Renal pelvis (tissue), 12 donors: Measurements from ENCODE around the gene SENP5. TPM values are rescaled to one million over a fixed set of nuclear protein-coding genes. Genes with fewer than 3 reads are reported as not detected.
"Not testable (repeated sequence)": the region's sequence is repeated elsewhere in the genome, so short reads cannot be mapped to it uniquely, and the experiment has no call there.

Experiments
- DNase-seq: peaks from one replicate; pipeline ENCODE4 v3.0.0-alpha.2; 2013
- long read RNA-seq, 16 experiments: transcript quantifications; one replicate each; lab custom pipeline, GENCODE V29; 2026
- polyA plus RNA-seq, 3 donors: library from polyadenylated mRNA; unstranded; fragments of 120-200 nt; gene quantifications; one replicate each; pipeline ENCODE4 v1.2.1, GENCODE V29; 2013; ENCODE audit not compliant: insufficient read length in 3 of 3

Gene SENP5, protein sequence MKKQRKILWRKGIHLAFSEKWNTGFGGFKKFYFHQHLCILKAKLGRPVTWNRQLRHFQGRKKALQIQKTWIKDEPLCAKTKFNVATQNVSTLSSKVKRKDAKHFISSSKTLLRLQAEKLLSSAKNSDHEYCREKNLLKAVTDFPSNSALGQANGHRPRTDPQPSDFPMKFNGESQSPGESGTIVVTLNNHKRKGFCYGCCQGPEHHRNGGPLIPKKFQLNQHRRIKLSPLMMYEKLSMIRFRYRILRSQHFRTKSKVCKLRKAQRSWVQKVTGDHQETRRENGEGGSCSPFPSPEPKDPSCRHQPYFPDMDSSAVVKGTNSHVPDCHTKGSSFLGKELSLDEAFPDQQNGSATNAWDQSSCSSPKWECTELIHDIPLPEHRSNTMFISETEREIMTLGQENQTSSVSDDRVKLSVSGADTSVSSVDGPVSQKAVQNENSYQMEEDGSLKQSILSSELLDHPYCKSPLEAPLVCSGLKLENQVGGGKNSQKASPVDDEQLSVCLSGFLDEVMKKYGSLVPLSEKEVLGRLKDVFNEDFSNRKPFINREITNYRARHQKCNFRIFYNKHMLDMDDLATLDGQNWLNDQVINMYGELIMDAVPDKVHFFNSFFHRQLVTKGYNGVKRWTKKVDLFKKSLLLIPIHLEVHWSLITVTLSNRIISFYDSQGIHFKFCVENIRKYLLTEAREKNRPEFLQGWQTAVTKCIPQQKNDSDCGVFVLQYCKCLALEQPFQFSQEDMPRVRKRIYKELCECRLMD
- polyA plus RNA-seq, result 10 to 100 TPM; 18.6 to 34.7 (median 32.6) TPM
- long read RNA-seq, donor 1, full-length matches to known transcripts, result 1 of 1 reads
- long read RNA-seq, donor 1, partial matches to known transcripts, result 0 of 1 reads
- long read RNA-seq, donor 1, other reads (novel, unspliced or antisense), result 0 of 1 reads
- long read RNA-seq, donor 2, partial matches to known transcripts, result 0 of 1 reads
- long read RNA-seq, donor 2, other reads (novel, unspliced or antisense), result 0 of 1 reads
- long read RNA-seq, donor 3, full-length matches to known transcripts, result 1 of 18 reads
- long read RNA-seq, donor 3, partial matches to known transcripts, result 17 of 18 reads
- long read RNA-seq, donor 3, other reads (novel, unspliced or antisense), result 0 of 18 reads
- long read RNA-seq, donor 4, full-length matches to known transcripts, result 2 of 2 reads
- long read RNA-seq, donor 4, partial matches to known transcripts, result 0 of 2 reads
- long read RNA-seq, donor 4, other reads (novel, unspliced or antisense), result 0 of 2 reads
- long read RNA-seq, donor 5, partial matches to known transcripts, result 5 of 5 reads
- long read RNA-seq, donor 5, other reads (novel, unspliced or antisense), result 0 of 5 reads
- long read RNA-seq, donor 6, full-length matches to known transcripts, result 2 of 10 reads
- long read RNA-seq, donor 6, partial matches to known transcripts, result 8 of 10 reads
- long read RNA-seq, donor 6, other reads (novel, unspliced or antisense), result 0 of 10 reads
- long read RNA-seq, donor 7, full-length matches to known transcripts, result 3 of 11 reads
- long read RNA-seq, donor 7, partial matches to known transcripts, result 8 of 11 reads
- long read RNA-seq, donor 7, other reads (novel, unspliced or antisense), result 0 of 11 reads
- long read RNA-seq, donor 8, full-length matches to known transcripts, result 2 of 2 reads
- long read RNA-seq, donor 8, partial matches to known transcripts, result 0 of 2 reads
- long read RNA-seq, donor 8, other reads (novel, unspliced or antisense), result 0 of 2 reads
- long read RNA-seq, donor 9, partial matches to known transcripts, result 0 of 1 reads
- long read RNA-seq, donor 9, other reads (novel, unspliced or antisense), result 0 of 1 reads
- long read RNA-seq, donor 10, full-length matches to known transcripts, result 3 of 8 reads
- long read RNA-seq, donor 10, partial matches to known transcripts, result 5 of 8 reads
- long read RNA-seq, donor 10, other reads (novel, unspliced or antisense), result 0 of 8 reads
- long read RNA-seq, donor 11, partial matches to known transcripts, result 5 of 9 reads
- long read RNA-seq, donor 11, other reads (novel, unspliced or antisense), result 0 of 9 reads
- long read RNA-seq, donor 12, full-length matches to known transcripts, result 6 of 16 reads
- long read RNA-seq, donor 12, partial matches to known transcripts, result 10 of 16 reads
- long read RNA-seq, donor 12, other reads (novel, unspliced or antisense), result 0 of 16 reads
- long read RNA-seq, donor 13, full-length matches to known transcripts, result 3 of 3 reads
- long read RNA-seq, donor 13, partial matches to known transcripts, result 0 of 3 reads
- long read RNA-seq, donor 13, other reads (novel, unspliced or antisense), result 0 of 3 reads
- long read RNA-seq, donor 14, result 0 reads
- long read RNA-seq, donor 15, partial matches to known transcripts, result 0 of 2 reads
- long read RNA-seq, donor 15, other reads (novel, unspliced or antisense), result 0 of 2 reads
- long read RNA-seq, donor 16, partial matches to known transcripts, result 9 of 9 reads
- long read RNA-seq, donor 16, other reads (novel, unspliced or antisense), result 0 of 9 reads

DNA sequence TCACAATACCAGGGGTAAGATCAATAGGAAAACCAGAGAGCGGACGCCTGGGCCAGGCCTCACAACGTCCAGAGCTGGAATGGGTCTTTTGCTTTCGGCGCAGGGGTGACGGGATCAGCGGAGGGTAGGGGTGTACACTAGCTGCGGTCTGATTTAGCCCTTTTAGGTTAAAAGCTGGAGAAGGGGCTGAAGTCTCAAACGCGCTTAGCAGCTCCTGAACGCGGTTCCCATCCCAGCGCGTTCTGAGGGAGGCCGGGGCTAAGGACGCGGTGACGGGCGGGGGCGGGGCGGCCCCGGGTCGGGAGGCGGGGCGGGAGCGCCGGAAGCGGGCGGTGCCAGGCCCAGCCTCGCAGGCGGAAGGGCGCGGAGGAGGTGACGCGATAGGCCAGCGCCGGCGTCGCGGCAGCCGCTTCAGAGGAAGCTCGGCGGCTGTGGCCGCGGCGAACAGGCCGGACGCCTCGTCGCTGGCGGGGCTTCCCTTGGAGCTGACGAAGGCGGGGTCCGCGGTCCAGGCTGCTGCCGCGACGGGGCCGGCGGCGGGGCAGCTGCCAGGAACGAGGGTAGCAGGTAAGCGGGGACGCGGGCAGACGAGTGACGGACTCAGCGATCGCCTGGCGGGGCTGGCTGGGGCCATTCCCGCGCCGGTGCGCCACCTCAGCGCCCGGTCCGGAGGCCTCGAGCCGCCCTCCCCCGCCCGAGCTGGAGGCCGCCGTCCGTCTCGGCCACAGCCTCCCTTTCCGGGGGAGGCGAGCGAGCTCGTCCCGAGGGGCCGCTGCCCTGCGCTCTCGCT is at the start of gene SENP5:
Gene SENP5, plus strand, starts transcription at position 414 of the 790 bp plus-strand sequence. CDS start 17,262 bp downstream, outside the sequence.
- peak; percentile 92 for DNase-seq

DNA sequence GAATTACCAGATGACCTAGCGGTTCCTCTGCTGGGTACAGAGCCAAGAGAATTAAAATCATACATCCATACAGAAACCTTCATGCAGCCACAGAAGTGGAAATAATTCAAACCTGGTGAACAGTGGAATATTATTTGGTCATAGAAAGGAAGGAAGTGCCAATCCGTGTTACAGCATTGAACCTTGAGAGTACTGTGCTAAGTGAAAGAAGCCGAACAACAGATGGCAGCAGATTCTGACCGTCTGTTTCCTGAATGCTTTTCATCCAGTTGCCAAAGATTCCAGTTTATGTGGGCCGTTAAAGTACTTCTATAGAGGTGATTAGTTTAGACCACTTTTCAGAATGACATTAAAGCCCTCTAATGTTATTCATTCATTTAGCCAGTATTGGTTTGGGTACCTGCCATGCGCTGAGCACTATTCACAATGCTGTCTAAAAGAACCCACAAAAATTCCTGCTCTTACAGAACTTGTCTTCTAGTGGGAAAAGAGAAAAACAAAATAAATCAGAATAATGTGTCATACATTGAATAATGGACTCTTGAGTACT is 45.8 kb upstream of the SENP5 start:
- no peak for DNase-seq

- DNase-seq, result not testable (repeated sequence)
Measured at GRCh38 chr3:196829651-196830050, 38.1 kb upstream of the SENP5 start.

- DNase-seq, result peak; percentile 40
Measured at GRCh38 chr3:196835086-196835485, 32.6 kb upstream of the SENP5 start.

- not testable (repeated sequence) for DNase-seq
Measured at GRCh38 chr3:196836626-196837025, 31.1 kb upstream of the SENP5 start.

DNA sequence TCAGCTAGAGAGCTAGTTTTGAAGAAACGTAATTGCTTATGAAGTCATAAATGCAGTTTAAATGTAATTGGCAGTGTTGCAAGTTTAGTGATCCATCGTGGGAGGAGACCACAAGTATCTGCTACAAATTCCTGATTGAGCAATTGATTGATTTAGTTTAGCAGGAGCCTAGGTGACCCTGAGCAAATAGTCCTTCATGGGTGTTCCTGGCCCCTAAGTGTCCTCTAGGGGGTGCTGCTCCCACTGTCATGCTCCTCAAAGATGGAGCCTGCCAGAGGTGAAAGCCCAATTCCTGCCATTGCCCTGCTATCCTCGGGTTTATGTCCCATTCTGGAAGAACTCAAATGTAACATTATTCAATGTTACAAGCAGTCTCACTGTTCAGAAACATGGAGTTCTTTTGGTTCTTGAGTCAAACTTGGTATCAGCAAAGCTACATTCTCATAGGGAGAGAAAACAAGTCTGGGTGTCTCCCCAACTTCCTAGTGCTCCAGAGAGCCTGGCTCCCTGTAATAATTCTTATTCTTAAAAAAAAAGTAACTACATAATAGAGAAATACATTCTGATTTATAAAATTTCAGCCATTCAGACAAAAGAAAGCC is 29.8 kb upstream of the SENP5 start:
- DNase-seq, result no peak

- not testable (repeated sequence) for DNase-seq
Measured at GRCh38 chr3:196839351-196839750, 28.4 kb upstream of the SENP5 start.

GRCh38 chr3:196842567-196843434 is 24.9 kb upstream of the SENP5 start:
- DNase-seq, result no peak

DNA sequence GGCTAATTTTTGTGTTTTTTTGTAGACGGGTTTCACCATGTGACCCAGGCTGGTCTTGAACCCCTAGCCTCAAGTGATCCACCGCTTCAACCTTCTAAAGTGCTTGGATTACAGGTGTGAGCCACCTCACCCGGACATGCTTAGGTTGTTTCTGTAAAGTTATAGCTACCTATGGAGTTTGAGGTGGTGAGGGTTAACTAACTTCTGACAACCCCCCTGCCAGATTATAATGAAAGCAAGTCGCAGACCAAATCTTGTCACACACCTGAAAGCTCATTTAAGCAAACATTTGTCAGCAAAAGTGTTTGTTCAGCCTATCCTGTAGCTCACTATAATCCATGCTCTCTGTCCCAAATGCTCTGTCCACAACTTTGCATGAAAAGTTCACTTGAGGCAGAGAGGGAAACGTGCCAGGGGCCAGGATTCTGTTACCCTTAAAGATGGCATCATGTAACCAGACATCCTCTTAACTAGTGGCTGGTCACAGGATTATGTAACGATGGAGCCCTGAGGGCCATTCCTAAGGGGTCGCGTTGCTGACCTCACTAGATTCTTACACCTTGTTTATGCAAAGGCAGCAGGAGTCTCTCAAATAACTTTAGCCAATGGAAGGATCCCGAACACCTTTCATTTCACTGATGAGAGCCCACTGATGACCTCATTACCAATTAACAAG is 24.1 kb upstream of the SENP5 start:
- peak; percentile 20 for DNase-seq

DNA sequence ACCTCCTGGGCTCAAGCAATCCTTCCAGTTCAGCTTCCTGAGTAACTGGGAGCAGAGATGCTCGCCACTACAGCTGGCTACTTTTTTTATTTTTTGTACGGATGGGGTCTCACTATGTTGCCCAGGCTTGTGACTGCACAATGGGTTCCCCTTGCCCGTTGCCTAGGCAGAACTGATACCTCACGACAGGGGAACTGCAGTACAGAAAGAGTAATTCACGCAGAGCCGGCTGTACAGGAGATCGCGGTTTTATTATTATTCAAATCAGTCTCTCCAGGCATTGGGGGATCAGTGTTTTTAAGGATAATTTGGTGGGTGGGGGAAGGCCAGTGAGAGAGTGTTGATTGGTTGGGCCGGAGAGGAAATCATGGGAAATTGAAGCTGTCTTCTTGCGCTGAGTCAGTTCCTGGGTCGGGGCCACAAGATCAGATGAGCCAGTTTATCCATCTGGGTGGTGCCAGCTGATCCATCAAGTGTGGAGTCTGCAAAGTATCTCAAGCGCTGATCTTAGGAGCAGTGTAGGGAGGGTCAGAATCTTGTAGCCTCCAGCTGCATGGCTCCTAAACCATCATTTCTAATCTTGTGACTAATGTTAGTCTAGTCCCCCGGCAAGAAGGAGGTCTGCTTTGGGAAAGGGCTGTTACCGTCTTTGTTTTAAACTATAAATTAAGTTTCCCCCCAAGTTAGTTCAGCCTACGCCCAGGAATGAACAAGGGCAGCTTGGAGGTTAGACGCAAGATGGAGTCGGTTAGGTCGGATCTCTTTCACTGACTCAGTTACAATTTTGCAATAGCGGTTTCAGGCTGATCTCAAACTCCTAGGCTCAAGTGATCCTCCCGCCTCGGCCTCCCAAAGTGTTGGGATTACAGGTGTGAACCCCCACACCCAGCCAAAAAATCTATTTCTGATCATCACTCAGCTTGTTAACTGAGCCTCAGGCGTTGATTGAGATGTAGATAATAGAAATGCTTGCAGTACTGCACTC is 23.2 kb upstream of the SENP5 start:
- DNase-seq, result not testable (repeated sequence)

DNA sequence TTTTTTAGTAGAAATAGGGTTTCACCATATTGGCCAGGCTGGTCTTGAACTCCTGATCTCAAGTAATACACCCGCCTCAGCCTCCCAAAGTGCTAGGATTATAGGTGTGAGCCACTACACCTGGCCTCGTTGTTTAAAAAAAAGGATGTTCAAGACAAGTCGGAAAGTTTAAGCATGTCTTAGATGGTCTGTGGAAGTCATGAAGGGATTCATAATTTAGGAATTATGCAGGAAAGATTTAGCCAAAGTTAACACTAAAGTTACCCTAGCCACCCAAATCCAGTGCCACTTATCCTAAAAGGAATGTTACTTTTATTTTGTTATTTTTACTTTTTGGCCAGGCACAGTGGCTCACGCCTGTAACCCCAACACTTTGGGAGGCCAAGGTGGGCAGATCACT is 19.3 kb upstream of the SENP5 start:
- not testable (repeated sequence) for DNase-seq

- DNase-seq, result no peak
Measured at GRCh38 chr3:196849180-196849741, 18.5 kb upstream of the SENP5 start.

- DNase-seq, result not testable (repeated sequence)
Measured at GRCh38 chr3:196863000-196863399, 4.7 kb upstream of the SENP5 start.

- no peak for DNase-seq
Measured at GRCh38 chr3:196867155-196867506, 589 bp upstream of the SENP5 start.
